RWPE2 (cell line): ENCODE results near the gene BRS3.

Experiments
- ATAC-seq: fragments of 200-7000 bp; cut with Tn5 transposase; 3 replicates; pipeline ENCODE4 v1.9.1; 2021; ENCODE audit warnings: low read depth
- DNase-seq: peaks from one replicate; pipeline ENCODE4 v3.0.0-alpha.2; 2020; ENCODE audit warnings: low spot score
- H3K27ac ChIP-seq: fragments of 450-650 bp; 2 replicates; pipeline ENCODE4 v1.5.1; 2017; ENCODE audit warnings: mild to moderate bottlenecking; ENCODE audit not compliant: poor library complexity, severe bottlenecking
- H3K27me3 ChIP-seq: fragments of 250-450 bp; sonication (Bioruptor Pico); 2 replicates; pipeline ENCODE4 v1.5.1; 2021; ENCODE audit warnings: mild to moderate bottlenecking, moderate library complexity; ENCODE audit not compliant: insufficient read depth, poor library complexity, severe bottlenecking
- H3K36me3 ChIP-seq: fragments of 250-450 bp; sonication (Bioruptor Pico); 2 replicates; pipeline ENCODE4 v1.5.1; 2020; ENCODE audit warnings: low read depth, mild to moderate bottlenecking, moderate library complexity
- H3K4me1 ChIP-seq: fragments of 250-450 bp; sonication (Bioruptor Pico); 2 replicates; pipeline ENCODE4 v1.5.1; 2021; ENCODE audit warnings: mild to moderate bottlenecking, moderate library complexity; ENCODE audit not compliant: insufficient read depth, poor library complexity, severe bottlenecking
- H3K4me3 ChIP-seq: fragments of 250-450 bp; sonication (Bioruptor Pico); 2 replicates; pipeline ENCODE4 v1.5.1; 2021; ENCODE audit warnings: mild to moderate bottlenecking, moderate library complexity; ENCODE audit not compliant: severe bottlenecking
- H3K9me3 ChIP-seq: fragments of 250-450 bp; sonication (Bioruptor Pico); 2 replicates; pipeline ENCODE4 v1.5.1; 2021; ENCODE audit warnings: mild to moderate bottlenecking, moderate library complexity; ENCODE audit not compliant: severe bottlenecking
- CTCF ChIP-seq: fragments of 450-650 bp; IDR thresholded peaks from one replicate; pipeline ENCODE4 v1.5.1; 2017; ENCODE audit warnings: mild to moderate bottlenecking, moderate library complexity; ENCODE audit not compliant: poor library complexity, severe bottlenecking

Gene BRS3

GRCh38 chrX:136473663-136474062 lies 14.1 kb upstream of the BRS3 start:
- ATAC-seq, result no peak
- no peaks in the 10 kb centered on the region for H3K9me3 ChIP-seq
- H3K27ac ChIP-seq, result no peak overlapping the region
- no peaks in the 10 kb centered on the region for H3K36me3 ChIP-seq
- H3K4me3 ChIP-seq, result no peak overlapping the region
- TF ChIP-seq CTCF, result no peak
- no peaks in the 10 kb centered on the region for H3K4me1 ChIP-seq
- H3K27me3 ChIP-seq, result no peaks in the 10 kb centered on the region
- DNase-seq, result no peak

- ATAC-seq (no peak), DNase-seq (no peak)
- Histone ChIP-seq H3K27me3 (no peaks in the 10 kb centered on the region), H3K4me1 (no peaks in the 10 kb centered on the region), H3K9me3 (no peaks in the 10 kb centered on the region), H3K36me3 (no peaks in the 10 kb centered on the region), H3K27ac (no peak overlapping the region), H3K4me3 (no peak overlapping the region)
- no peak for TF ChIP-seq CTCF
Measured at GRCh38 chrX:136475236-136475635, 12.5 kb upstream of the BRS3 start.

GRCh38 chrX:136476501-136476900 lies 11.2 kb upstream of the BRS3 start:
- DNase-seq, result no peak
- TF ChIP-seq CTCF, result no peak
- H3K4me3 ChIP-seq, result no peak overlapping the region
- no peaks in the 10 kb centered on the region for H3K36me3 ChIP-seq
- H3K27ac ChIP-seq, result no peak overlapping the region
- H3K4me1 ChIP-seq, result no peaks in the 10 kb centered on the region
- no peak for ATAC-seq
- no peaks in the 10 kb centered on the region for H3K9me3 ChIP-seq
- H3K27me3 ChIP-seq, result no peaks in the 10 kb centered on the region

- Histone ChIP-seq H3K27ac (no peak overlapping the region), H3K4me3 (no peak overlapping the region), H3K36me3 (no peaks in the 10 kb centered on the region), H3K9me3 (no peaks in the 10 kb centered on the region), H3K27me3 (no peaks in the 10 kb centered on the region), H3K4me1 (no peaks in the 10 kb centered on the region)
- no peak for TF ChIP-seq CTCF
- no peak for DNase-seq
- ATAC-seq, result no peak
Measured at GRCh38 chrX:136477026-136477425, 10.7 kb upstream of the BRS3 start.

GRCh38 chrX:136480383-136480782 lies 7.4 kb upstream of the BRS3 start:
- ATAC-seq, result no peak
- no peak for TF ChIP-seq CTCF

More at GRCh38 chrX:136480383-136480782, 7.4 kb upstream of the BRS3 start:
- H3K27me3 ChIP-seq, result no peaks in the 10 kb centered on the region
- H3K9me3 ChIP-seq, result no peaks in the 10 kb centered on the region
- no peaks in the 10 kb centered on the region for H3K36me3 ChIP-seq
- H3K27ac ChIP-seq, result no peak overlapping the region
- H3K4me3 ChIP-seq, result no peak overlapping the region
- no peak for DNase-seq
- no peaks in the 10 kb centered on the region for H3K4me1 ChIP-seq
